Measurements from ENCODE around the gene FNDC3B. TPM values are rescaled to one million over a fixed set of nuclear protein-coding genes. Genes with fewer than 3 reads are reported as not detected.
"Not testable (repeated sequence)": the region's sequence is repeated elsewhere in the genome, so short reads cannot be mapped to it uniquely, and the experiment has no call there.

The FNDC3B gene
- total RNA-seq, 1 donor from 2014 or later, result 290 TPM

GRCh38 chr3:171996178-171996817 is 43.1 kb upstream of the FNDC3B start:
- H3K36me3 Mint-ChIP-seq (ENCODE audit: low read depth), result peaks cover 5% of the 10 kb centered on the region
- H3K27ac Mint-ChIP-seq (ENCODE audit: unreplicated experiment), result no peak overlapping the region
- H3K27me3 Mint-ChIP-seq (ENCODE audit: low read depth), result no peaks in the 10 kb centered on the region
- peaks cover 6% of the 10 kb centered on the region for H3K4me1 Mint-ChIP-seq (ENCODE audit: low read depth)
- peaks cover 17% of the 10 kb centered on the region for H3K9me3 Mint-ChIP-seq (ENCODE audit: low read depth)
- TF ChIP-seq CTCF (IDR thresholded peaks at IDR 0.05), result no peak
- DNase-seq (ENCODE audit: low spot score), result no peak
- H3K4me3 Mint-ChIP-seq (ENCODE audit: unreplicated experiment), result no peak overlapping the region

- H3K27ac Mint-ChIP-seq (ENCODE audit: unreplicated experiment); H3K4me3 Mint-ChIP-seq (ENCODE audit: unreplicated experiment); DNase-seq (ENCODE audit: low spot score); H3K27me3 Mint-ChIP-seq (ENCODE audit: low read depth); H3K4me1 Mint-ChIP-seq (ENCODE audit: low read depth); H3K36me3 Mint-ChIP-seq (ENCODE audit: low read depth): not testable (repeated sequence)
- H3K9me3 Mint-ChIP-seq (ENCODE audit: low read depth), result peaks cover 17% of the 10 kb centered on the region
Observed at GRCh38 chr3:171998731-171999130, 40.6 kb upstream of the FNDC3B start.

DNA sequence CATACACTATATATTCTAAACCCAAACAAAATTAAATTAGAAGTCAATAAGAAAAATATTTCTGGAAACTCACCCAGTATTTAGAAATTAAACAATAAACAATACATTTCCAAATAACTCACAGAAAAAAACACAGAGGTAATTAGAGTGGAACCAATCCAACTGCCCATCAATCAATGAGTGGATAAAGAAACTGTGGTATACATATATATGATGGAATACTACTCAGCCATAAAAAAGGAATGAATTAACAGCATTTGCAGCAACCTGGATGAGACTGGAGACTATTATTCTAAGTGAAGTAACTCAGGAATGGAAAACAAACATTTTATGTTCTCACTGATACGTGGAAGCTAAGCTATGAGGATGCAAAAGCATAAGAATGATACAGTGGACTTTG is 37.8 kb upstream of the FNDC3B start:
- not testable (repeated sequence) for H3K27me3 Mint-ChIP-seq (ENCODE audit: low read depth); H3K36me3 Mint-ChIP-seq (ENCODE audit: low read depth); H3K4me3 Mint-ChIP-seq (ENCODE audit: unreplicated experiment); H3K27ac Mint-ChIP-seq (ENCODE audit: unreplicated experiment); DNase-seq (ENCODE audit: low spot score); H3K9me3 Mint-ChIP-seq (ENCODE audit: low read depth); H3K4me1 Mint-ChIP-seq (ENCODE audit: low read depth)

DNA sequence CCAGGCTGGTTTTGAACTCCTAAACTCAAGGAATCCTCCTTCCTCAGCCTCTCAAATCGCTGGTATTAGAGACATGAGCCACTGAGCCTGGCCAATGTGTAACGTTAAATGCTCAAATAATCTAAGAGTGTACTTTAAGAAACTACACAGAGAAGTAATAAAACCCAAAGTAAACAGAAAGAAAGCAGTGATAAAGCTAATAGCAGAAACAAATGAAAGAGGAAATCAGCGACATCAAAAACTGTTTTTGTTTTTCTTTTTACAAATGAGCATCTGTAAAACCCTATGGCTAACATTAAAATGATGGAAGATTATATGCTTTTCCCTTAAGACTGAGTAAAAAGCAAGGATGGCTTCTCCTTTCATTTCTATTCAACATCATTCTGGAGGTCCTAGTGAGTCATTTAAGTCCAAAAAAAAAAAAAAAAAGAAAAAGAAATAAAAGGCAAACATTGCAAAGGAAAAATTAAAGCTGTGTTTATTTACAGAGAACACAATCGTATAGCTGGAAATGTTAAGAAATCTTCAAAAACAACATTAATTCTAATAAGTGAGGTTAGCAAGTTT is 36.8 kb upstream of the FNDC3B start:
- DNase-seq (ENCODE audit: low spot score), result no peak
- no peaks in the 10 kb centered on the region for H3K27me3 Mint-ChIP-seq (ENCODE audit: low read depth)

GRCh38 chr3:172003146-172003545 is 36.2 kb upstream of the FNDC3B start:
- Mint-ChIP-seq H3K27me3 (ENCODE audit: low read depth) (no peaks in the 10 kb centered on the region), H3K4me3 (ENCODE audit: unreplicated experiment) (no peak overlapping the region), H3K4me1 (ENCODE audit: low read depth) (no peaks in the 10 kb centered on the region), H3K27ac (ENCODE audit: unreplicated experiment) (no peak overlapping the region), H3K9me3 (ENCODE audit: low read depth) (no peaks in the 10 kb centered on the region), H3K36me3 (ENCODE audit: low read depth) (no peaks in the 10 kb centered on the region)
- no peak for TF ChIP-seq CTCF (IDR thresholded peaks at IDR 0.05)
- DNase-seq (ENCODE audit: low spot score), result no peak

More for the DNA sequence above, 36.8 kb upstream of the FNDC3B start:
- Mint-ChIP-seq H3K27ac (ENCODE audit: unreplicated experiment) (no peak overlapping the region), H3K36me3 (ENCODE audit: low read depth) (no peaks in the 10 kb centered on the region), H3K9me3 (ENCODE audit: low read depth) (peaks cover 2% of the 10 kb centered on the region), H3K4me3 (ENCODE audit: unreplicated experiment) (no peak overlapping the region), H3K4me1 (ENCODE audit: low read depth) (no peaks in the 10 kb centered on the region)
- TF ChIP-seq CTCF (IDR thresholded peaks at IDR 0.05), result no peak

GRCh38 chr3:172007065-172007370 is 32.4 kb upstream of the FNDC3B start:
- Mint-ChIP-seq H3K9me3 (ENCODE audit: low read depth) (no peaks in the 10 kb centered on the region), H3K4me3 (ENCODE audit: unreplicated experiment) (no peak overlapping the region), H3K27me3 (ENCODE audit: low read depth) (no peaks in the 10 kb centered on the region), H3K36me3 (ENCODE audit: low read depth) (no peaks in the 10 kb centered on the region), H3K27ac (ENCODE audit: unreplicated experiment) (no peak overlapping the region), H3K4me1 (ENCODE audit: low read depth) (no peaks in the 10 kb centered on the region)
- TF ChIP-seq CTCF (IDR thresholded peaks at IDR 0.05), result no peak
- no peak for DNase-seq (ENCODE audit: low spot score)

Measured in chondrocyte (in vitro differentiated cells).